Renal cortex interstitium (tissue), 11 donors: ENCODE measurements around the gene ESRRB. TPM values are rescaled to one million over a fixed set of nuclear protein-coding genes. Genes with fewer than 3 reads are reported as not detected.

Experiments
- DNase-seq, 11 donors: peaks; one replicate each; pipeline ENCODE4 v3.0.0-alpha.2; 2013; ENCODE audit warnings: low read depth in 9 of 11, low spot score in 4 of 11; ENCODE audit errors: extremely low read depth in 1 of 11
- polyA plus RNA-seq, 3 donors: library from polyadenylated mRNA; unstranded; fragments of 120-200 nt; gene quantifications; one replicate each; pipeline ENCODE4 v1.2.1, GENCODE V29; 2013; ENCODE audit not compliant: insufficient read length in 3 of 3

The ESRRB gene
- polyA plus RNA-seq, 3 donors: 6.4 to 9.6 (median 6.6) TPM

DNA sequence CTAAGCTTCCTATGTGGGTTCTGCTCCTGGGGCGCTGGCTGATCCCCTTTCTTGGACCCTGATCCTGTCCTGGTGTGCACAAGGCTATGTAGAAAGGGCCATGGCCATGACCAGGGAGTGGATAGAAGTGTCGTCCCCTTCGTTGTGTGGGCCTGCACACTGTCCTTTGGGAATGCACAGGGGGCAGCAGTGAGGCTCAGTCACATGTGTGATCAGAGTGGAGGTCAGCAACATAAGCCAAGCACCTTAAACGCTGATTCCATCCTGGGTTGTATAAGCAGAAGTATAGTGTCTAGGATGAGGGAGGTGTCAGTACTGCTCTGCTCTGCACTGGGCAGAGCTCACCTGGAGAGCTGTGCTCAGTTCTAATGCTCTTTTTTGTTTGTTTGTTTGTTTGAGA is 48.4 kb downstream of the ESRRB start:
- no peak for DNase-seq

DNA sequence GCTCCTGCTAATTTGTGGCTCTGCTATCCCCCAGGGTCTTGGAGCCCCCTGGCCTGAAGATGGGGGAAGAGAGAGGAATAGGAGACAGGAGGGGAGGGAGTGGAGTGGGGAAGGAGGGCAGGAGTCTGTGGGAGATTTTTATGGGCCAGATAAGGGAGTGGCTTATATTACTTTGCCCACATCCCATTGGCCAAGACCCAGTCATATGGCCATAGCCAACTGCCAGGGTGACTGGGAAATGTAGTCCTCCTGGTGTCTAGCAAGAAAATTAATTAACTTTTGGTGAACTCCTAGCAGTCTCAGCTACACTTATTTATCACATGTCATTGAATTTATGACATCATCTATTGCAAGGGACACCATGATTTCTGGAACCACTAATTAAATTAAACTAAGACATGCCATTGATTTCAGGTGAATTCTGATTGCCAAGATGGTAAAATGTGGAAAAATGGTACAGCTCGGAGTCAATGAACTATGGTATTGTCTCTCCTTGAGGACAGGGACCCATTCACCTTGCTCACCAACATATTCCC is 50.3 kb downstream of the ESRRB start:
- no peak for DNase-seq

DNA sequence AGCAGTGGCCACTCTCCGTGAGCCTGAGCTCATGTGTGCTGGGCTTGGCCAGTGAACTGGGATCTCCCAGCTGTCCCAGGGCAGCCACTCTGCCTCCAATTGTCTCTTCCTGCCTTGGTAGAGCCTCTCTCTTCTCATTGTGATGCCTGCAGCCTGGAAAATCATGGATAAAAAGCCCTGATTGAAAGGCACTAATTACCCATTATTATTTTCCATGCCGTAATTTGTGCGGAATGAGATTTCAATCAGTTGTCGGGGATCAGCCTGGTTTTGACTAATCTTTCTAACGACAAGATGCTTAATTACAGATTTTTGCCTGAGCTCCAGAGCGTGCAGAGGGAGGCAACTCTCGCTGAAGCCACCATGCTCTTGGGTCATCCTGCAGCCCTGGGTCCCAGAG is 52.7 kb downstream of the ESRRB start:
- no peak for DNase-seq

DNA sequence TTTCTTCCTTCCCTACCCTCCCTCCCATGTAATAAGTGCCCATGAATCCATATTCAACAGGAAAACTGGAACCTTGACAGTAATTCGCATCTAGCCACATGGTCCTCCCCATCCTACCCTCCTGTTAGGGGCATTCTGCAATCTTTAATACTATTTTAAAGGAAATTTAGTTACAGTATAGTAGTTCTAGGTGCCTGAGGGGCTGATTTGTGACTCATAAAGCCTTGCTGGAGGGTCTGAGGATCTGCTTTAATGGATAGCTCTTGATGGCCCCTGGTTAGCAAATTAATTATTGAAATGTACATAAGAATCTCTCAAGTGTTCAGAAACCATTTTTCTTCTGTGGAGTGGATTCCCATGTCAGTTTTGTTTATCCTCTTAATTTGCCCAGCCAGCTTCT is 54.1 kb downstream of the ESRRB start:
- no peak for DNase-seq

DNA sequence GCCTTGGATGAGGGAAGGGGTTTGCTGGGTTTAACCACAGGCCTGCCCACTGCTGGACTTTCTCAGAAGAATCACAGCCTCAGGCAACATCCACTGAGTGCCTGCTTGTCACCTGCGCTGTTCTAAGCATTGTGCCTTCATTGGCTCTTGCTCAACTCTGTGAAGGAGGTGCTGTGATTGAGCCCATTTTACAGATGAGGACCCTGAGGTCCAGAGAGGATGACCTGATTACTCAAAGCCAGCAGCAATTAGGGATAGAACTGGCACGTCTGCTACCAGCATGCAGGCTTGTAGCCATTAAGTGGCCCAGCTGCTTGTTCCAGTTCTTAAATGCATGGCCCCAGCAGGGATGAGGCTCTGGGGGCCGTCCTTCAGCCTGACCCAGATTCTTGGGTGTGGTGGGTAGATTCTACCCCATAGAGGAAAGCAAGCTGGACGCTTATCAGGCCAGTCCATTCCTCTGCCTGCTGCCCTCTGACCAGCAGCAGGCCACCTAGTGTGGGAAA is 54.6 kb downstream of the ESRRB start:
- no peak for DNase-seq

DNA sequence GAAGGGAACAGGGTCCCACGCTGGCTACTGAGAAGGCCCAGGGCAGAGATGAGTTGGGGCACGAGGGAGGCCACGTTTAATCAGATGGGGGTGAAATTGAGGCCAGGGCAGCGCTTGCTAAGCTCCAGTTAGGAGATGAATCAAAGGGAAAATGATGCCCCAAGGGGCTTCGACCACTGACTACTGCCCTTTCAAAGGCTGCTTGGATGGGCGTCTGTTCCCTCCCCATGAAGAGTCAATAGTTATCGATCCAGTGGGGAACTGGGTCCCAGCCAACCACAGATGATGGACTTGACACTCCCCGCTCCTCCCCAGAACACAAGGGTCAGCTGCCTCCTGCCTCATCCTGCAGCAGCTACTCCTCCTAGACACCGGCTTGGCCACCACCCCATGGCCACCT is 55.6 kb downstream of the ESRRB start:
- DNase-seq: no peak

DNA sequence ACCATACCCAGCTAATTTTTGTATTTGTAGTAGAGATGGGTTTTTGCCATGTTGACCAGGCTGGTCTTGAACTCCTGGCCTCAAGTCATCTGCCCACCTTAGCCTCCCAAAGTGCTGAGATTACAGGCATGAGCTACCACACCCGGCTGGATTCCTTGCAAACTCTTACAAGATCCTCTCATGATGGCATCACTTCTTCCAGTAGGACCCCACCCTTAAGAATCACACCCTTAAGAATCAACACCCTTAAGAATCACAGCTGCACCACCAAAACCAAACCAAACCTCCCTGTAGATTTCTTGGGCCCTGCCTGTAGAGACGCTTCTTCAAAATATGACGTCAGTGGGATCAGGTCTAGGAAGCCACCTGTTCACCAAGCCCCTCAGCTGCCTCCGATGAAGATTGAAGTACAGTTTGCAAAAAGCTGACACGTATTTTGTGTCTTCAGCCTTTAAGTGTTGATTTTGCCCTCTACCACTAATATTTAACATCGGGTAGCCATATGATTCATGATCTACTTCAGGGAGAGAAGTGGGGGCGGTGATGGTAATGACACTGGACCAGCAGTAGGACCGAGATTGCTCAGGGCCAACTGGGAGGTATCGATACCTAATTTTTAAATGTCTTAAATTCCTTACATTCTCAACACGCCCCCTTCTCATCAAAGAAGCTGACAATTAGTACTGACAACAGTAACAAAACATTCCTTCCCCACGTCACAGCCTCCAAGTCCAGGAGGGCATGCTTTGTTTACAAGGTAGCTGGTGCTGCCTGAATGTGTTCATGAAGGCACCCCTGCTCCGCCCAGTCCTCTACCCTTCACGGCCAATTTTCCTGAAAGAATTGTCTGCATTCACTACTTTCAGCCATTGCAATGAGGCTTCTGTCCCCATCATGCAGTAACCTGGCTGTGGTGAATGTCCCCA is 57.2 kb downstream of the ESRRB start:
- DNase-seq: no peak

DNA sequence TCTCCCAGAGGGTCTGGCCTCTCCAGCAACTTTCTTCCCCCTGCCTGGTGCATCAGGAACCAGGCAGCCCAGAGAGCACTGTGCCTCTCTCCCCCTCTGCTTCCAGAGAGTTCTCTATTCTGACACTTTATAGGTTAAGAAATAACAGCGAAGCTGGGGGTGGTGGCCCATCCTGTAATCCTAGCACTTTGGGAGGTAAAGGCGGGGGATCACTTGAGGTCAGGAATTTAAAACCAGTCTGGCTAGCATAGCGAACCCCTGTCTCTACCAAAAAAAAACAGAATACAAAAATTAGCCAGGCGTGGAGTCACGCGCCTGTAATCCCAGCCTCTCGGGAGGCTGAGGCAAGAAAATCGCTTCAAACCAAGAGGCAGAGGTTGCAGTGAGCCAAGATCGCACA is 58.3 kb downstream of the ESRRB start:
- peak in 6 of 11 donors; percentile 16 to 56 (median 35) for DNase-seq

DNA sequence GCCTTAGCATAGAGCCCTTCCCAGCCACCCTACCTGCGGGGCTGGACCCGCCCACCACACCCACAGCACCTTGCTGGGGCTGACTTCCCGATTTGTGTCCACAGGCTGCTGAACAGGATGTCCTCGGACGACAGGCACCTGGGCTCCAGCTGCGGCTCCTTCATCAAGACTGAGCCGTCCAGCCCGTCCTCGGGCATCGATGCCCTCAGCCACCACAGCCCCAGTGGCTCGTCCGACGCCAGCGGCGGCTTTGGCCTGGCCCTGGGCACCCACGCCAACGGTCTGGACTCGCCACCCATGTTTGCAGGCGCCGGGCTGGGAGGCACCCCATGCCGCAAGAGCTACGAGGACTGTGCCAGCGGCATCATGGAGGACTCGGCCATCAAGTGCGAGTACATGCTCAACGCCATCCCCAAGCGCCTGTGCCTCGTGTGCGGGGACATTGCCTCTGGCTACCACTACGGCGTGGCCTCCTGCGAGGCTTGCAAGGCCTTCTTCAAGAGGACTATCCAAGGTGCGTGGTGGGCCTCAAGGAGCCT is 63.4 kb downstream of the ESRRB start:
- DNase-seq: no peak

DNA sequence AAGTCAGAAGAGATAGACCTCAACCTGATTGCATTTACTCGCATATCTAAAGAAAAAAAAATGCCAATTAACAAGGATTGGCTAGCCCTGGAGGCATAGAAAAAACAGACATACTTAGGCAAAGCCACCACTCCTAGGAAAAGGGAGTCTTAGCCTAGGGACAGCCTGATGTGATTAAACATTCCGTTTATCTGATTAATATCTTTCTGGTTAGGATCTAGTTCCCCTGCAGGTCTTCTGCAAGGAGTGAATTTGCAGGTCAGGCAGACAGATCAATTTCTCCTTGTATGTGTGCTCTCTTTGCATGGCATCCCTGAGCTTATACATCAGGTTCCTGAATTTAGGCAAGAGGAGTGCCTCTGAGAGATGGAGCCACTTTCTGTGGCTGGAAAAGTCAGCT is 70.5 kb downstream of the ESRRB start:
- no peak for DNase-seq

DNA sequence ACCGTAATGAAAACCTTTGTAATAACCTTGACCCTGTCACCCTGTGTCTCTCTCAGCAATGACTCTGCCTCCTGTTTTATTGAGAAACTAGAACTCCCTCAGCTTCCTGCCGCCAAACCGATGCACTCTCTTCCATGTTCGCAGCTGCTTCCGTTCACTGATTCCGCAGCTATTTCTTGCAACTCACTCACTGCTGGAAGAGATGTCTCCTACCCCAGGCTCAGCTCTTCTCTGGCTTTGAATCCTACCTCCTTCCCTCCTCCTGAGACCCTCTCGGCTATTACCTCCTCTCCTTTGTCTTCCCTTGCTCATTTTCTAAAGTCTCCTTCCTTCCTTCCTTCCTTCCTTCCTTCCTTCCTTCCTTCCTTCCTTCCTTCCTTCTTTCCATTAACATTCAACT is 71.0 kb downstream of the ESRRB start:
- no peak for DNase-seq

DNA sequence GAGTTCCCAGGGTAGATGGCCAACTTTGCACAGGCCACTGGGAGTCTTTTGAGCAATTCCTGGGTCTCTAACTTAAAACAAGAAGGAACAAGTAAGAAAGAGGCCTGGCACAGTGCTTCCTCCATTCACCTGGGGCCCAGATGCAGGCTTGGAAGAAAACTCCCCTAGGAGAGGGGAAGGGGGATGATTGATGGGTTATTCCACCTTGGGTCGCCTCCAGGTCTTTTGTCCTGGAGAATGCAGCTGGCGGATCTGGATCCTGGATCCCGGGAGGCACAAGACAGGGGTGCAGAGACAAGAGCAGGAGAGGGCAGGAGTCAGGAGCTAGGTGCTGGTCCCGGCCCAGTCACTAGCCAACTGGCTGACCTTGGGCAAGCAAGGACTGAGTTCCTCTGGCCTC is 74.5 kb downstream of the ESRRB start:
- no peak for DNase-seq

DNA sequence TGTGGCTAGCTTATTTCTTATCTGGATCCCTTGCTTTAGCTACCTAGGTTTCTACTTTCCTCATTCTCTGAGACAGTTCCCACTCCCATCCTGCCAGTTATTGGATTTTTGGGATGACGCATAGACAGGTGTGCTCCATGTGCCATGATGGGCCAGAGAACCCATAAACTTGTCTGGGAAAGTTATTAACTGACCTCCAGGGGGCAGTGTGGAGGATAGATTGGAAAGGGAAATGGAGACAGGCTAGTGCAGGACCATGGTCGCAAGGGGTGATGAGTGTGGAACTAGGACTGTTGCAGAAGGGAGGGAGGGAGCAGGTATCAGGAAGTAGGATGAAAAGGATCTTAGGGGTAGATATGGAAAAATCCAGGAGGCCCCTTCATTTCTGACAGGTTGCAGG is 80.3 kb downstream of the ESRRB start:
- no peak for DNase-seq

DNA sequence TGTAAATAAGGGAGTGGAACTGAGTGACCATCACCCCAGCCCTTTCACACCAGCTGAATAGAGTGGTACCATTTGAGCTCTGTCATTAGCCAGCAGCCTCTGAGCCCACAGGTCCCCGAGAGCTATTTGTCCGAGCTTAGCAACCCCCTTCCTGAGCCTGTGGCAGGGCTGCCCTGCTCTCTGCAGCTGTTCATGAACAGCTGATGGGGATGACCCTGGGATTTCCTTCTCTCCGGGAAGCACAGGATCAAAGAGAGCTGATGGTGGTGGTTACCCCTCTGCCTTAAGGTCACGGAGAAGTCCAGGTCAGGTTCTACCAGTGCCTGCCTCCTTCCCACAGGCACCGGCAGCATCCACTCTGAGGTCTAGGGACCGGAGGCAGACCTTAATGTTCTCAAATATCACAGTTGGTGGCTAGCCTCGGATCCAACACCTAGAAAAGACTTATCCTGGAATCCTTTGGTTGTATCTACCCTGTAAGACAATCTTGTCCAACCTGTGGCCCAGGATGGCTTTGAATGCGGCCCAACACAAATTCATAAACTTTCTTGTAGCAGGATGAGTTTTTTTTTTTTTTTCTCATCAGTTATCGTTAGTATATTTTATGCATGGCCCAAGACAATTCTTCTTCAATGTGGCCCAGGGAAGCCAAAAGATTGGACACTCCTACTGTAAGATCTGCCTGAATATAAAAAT is 81.1 kb downstream of the ESRRB start:
- no peak for DNase-seq

DNA sequence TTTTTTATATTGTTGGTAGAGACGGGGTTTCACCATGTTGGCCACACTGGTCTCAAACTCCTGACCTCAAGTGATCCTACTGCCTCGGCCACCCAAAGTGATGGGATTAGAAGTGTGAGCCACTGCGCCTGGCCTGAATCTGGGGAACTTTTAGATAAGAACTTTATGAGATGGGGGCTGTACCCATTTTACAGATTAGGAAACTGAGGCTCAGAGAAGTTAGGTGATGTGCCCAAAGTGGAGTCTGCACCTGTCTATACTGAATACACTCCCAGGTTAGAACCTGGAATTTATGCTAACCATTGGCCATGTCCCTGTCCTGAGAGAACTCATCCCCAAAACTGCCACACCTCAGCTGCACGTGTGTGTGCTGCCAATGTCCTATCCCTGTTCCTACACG is 81.9 kb downstream of the ESRRB start:
- DNase-seq: no peak

DNA sequence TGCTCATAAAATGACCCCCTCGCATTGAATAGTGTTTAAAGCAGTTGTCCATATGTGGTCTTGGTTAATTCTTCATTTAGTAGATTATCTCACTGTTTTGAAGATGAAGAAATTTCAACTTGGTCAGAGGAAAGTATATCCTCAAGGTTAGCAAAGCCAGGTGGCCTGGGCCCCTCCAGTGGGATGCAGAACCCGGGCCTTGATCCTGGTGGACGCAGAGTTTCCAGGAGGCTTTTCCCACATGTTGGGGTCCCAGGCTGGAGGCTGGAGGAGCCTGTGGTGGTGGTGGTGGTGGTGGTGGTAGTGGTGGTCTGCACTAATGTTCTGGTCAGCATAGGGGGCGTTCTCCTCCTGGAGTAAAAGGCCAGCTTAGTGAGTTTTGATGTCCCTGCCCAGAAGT is 85.9 kb downstream of the ESRRB start:
- DNase-seq: no peak

DNA sequence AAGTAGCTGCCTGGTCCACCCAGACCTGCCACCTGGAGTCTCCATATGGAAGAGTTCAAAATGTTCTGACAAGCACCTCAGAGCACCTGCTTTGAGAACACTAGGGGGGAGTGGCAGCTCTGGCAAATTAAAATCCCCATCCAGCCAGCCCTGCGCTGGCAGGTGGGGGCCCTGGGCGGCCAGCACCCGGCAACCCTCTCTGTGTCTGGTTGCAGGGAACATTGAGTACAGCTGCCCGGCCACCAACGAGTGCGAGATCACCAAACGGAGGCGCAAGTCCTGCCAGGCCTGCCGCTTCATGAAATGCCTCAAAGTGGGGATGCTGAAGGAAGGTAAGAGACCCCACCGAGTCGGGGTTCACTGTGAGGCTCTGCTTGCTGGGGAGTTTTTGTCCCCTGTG is 86.4 kb downstream of the ESRRB start:
- DNase-seq: no peak

DNA sequence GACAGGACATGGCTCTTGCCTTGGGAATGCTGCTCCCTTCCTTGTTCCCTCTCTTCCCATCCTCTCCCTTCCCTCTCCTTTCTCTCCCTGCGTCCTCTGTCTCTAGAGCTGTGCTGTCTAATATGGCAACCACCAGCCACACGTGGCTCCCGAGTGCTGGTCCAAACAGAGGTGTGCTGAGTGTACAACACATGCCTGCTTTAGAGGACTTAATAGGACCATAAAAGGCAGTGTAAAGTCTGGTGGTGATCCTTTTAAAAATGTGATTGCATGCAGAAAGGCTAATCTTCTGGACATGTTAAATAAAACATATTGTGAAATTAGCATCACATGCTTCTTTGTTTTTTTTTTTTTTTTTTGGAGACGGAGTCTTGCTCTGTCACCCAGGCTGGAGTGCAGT is 87.2 kb downstream of the ESRRB start:
- no peak for DNase-seq

DNA sequence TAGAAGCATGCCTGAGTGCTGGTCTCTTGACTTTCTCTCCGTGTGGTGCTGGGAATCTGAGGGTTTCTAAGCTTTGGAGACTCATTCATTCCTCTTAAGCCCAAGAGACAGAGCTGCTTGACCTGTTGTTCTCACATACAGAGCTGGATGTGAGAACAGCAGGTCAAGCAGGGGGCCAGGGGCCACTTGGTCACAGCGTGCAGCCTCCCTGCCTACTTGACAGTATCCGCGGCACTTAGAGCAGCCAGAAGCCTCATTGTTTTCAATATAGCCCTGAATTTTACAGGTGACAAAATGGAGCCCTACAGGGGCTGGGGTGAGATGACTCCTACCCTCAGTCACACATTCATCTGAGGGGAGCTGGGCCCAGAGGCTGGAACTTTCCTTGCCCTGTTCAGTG is 88.9 kb downstream of the ESRRB start:
- DNase-seq: no peak

DNA sequence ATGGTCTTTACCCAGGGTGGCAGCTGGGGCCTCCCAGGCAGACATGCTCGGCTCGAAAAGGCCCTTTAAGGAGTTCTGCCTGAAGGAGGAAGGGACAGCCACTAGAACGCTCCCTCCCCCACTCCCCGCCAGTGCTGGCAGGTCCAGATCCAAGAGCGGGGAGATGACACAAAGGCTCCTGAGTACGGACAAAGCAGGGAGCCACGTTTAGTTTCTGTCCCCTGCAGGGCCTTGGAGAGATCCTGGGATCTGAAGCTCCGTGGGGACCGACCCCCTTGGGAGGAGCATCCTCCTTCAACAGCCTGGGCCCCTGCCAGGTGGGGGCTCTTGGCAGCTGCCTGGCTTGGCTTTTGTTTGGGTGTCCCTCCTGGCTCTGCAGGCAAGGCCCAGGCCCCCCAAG is 89.7 kb downstream of the ESRRB start:
- DNase-seq: no peak
